Hematopoietic multipotent progenitor cell treated with erythropoietin and hydrocortisone succinate and interleukin-3 and kit ligand, for 15 days (in vitro differentiated cells): ENCODE data around the gene CPHXL.

Experiments
- DNase-seq: peaks from one replicate; pipeline ENCODE4 v3.0.0-alpha.2; 2015; ENCODE audit warnings: low spot score

CPHXL gene

DNA sequence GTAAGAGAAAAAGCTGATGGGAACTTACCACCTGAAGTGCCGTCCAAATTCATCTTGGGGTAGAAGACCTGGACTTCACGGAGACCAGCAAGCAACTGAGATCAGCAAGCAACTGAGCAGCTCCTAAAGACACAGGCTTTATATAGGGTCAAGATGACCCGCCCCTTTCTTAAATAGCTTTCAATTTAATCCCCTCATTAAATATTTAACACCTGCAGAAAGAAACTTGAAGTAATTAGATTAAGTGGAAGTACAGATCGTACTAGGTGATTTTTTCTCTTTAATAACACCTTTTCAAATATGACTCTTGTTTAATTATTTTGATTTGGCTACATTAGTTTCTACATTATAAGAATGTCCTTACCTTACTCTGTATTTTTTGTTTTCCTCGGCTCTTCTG lies at the start of gene CPHXL:
TSS of gene CPHXL (minus strand) at position 101 of the 400 bp plus-strand sequence. CDS start at position 53, 48 bp downstream.
- DNase-seq = no peak

DNA sequence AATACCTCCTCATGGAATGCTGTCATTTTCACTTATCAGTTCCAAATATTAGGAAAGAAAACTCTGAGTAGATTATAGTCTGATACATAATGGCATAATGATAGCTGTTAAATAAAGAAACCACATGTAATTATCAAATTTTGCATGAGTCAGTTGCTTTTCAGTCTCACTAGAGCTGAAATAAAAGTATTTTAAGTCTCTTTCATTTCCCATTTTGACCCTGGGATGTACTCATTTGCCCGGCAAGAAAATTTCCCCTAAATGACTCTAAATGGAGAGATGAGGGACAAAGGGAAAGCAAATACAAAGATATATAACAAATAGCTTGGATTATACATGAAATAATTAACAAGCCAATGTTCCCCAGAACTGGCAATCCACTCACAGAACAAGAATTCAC lies 47.9 kb upstream of the CPHXL start:
- no peak for DNase-seq

DNA sequence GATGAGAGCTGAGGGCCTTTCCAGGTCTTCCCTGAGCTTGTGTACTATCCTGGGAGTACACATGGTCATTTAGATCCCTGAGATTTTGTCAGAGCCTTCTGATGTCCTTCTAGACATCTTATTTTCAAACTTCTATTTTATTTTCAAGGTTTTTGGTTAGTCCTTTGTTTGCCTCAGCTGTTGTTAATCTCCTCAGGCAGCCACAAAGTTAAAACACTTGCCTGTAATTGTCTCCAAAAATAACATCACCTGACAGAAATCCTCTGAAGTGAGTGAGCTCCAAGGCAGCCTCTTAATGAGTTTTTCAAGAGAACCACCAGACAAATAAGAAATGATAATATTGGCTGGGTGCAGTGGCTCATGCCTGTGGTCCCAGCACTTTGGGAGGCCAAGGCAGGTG lies 43.8 kb upstream of the CPHXL start:
- no peak for DNase-seq

DNA sequence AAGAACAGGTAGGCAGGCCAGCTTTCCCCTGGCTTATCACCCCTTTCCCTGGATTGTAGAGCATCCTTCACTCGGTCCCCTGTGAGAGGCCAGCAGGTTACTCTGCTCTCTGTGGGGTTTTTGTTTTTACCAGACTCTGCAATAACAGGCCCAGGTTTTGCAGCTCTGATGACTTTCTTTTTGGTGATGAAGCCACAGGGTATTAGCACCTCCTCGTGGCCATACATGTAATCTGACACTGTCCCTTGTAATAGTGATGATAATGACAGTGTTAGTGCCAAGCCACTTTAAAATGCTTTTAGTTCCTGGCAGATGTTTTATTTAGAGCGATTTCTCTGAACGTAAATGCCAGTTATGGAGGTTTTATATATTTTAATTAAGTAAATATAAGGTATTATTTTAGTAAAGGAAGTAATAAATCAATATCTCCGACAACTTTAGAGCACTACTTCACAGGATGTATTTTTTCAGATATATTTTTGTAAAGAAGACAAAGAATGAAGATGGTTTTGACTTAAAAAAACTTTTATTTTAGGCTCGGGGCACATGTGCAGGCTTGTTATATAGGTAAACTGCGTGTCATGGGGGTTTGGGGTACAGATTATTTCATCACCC lies 38.0 kb upstream of the CPHXL start:
- DNase-seq = peak; percentile 77

DNA sequence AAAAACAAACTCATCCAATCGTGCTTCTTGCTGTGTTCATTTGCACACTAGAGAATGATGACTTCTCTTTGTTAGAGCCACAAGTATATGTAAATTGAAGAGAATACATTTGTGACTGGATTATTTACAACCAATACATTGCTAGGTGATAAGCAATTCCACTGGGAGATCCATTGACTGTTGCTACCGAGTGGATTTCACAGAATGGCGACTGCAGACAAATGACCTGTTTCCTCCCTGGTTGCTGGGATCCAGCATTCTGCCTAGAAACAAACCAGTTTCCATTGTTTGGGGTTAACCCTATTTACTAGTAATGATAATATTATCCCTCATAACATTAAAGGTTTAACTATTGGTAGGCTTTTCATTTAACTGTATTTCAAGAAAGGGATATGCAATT lies 36.9 kb upstream of the CPHXL start:
- DNase-seq = no peak

DNA sequence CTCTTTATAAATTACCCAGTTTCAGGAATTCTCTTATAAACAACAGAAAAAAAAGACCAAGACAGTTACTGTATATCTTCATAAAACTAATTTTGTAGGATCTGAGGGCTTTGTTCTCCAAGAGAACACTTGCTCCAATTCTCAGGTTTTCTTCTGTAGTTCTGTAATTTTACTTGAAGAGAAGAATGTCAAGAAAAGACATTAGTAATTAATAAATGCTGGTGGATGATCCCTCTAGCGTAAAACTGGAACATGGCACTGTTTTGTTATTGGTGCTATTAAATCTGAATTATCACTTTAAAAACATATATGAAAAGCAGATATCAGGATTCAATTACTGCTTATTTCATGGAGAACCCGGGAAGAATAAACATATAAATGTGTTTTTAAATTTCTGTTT lies 36.5 kb upstream of the CPHXL start:
- DNase-seq = no peak

DNA sequence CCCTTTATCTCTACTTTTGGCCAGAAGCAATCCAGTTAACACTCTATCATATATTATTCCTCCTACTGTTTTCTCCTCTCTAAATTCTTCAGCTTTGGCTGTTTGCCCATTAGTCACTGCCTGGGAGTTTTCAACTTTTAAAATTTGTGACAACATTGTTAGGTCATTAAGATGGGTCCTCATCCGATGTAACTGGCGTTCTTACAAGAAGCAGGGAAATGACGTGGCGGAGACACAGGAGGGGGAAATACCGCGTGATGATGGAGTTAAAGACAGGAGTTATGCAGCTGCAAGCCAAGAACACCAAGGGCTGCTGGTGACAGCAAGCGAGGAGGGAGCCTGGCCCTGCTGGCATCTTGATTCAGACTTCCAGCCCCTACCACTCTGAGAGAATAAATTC lies 34.8 kb upstream of the CPHXL start:
- no peak for DNase-seq

DNA sequence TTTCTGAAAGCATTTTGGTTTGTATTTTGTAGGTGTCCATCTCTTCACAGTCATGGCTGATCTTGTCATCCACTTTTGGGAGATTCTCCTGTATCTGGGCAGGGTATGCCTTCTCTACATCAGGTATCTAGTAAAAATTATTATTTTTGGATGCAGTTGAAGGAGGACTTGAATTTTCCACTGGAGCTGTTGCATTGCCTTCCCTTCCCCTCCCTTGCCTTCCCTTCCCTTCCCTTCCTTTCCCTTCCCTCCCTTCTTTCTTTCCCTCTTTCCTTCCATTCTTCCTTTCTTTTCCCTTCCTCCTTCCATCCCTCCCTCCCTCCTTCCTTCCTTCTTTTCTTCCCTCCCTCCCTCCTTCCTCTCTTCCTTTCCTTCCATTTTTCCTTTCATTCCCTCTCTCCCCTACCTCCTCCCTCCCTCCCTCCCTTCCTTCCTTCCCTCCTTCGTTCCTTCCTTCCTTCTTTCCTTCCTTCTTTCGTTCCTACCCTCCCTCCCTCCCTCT lies 33.8 kb upstream of the CPHXL start:
- DNase-seq = no peak

DNA sequence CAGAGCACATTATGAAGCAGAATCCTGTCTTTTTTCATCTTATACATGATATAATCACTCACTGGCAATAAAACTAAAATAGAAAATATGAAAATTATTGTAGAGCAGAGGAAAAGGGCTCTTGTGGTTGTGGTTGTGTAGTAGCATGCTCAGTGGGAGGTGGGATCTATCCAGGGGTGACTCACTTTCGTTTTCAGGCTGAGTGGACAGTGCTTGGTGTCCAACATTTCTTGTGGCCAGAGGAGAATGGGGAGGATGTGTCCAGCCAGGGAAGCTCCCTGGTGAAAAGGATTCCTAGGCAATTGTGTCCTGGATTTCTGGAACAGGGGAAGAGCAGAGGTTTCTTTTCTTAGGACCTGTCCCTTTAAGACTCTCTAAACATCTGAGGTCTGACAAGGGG lies 31.9 kb upstream of the CPHXL start:
- DNase-seq = no peak

DNA sequence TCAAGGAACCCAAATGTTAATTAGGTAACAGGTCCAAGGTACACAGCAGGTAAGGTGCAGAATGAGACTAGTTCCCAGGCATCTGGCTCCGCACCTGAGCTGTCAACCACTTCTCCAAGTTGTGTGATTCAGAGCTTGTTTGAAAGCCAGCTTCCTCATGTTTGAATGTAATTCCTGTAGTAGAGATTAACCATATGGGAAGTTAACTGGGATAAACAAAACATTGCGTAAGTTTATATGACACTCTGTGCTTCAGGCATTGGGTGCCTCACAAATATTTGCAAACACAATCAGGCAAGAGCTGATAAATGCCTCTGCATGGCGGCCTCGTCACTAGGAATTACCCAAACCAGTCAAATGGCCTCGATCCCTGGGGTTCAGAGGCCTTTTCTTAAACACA lies 27.9 kb upstream of the CPHXL start:
- no peak for DNase-seq

DNA sequence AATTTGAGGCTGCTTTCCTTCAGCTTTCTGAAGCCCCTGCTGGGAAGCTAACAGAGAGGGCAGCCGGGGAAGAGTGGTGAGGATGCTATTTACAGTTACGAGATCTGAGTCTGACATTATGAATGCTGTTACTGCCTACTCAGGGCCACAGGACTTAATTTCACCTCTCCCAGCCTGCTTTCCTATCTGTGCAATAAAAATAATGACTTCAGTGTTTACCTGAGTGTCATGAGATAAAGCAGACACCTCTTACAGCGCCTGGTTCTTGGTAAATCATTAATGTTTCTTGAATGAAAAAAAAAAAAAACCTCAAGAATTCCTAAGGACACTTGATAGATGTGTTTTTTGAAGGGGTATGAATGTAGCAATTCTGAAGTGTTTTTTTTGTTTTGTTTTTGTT lies 24.2 kb upstream of the CPHXL start:
- DNase-seq = no peak

DNA sequence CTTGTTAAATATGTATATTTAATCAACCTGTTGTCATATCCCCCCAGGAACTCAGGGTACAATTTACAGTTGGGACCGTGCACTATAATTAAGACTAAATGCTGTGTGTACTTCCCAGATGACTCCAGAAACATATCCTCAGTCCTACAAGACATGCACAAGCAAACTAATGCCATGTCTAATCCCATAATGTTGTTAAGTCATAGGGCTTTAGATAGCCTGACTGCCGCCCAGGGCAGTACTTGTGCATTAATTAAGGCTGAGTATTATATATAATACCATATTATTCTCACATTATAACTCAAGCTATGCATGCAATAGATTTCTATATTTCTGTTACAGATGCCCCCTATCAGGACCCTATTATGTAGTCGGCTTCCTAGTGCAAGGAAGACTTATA lies 20.1 kb upstream of the CPHXL start:
- DNase-seq = no peak

DNA sequence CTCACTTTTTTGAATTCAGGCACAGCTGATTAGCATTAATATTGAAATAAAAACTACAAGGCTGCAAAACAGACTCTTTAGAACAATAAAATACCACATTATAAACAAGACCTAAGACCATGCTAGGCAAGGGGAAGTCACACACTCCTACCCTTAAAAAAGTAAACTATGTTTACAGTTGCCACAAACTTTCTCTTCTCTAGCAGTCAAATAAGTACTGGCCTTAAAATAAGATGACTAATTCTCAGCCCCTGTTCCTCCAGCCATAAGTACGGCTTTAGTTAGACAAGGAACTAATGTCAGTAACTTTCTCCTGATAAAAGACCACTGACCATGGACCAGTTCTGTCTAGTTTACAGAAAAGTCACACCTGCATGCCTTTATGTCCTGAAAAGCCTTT lies 19.5 kb upstream of the CPHXL start:
- DNase-seq = no peak

DNA sequence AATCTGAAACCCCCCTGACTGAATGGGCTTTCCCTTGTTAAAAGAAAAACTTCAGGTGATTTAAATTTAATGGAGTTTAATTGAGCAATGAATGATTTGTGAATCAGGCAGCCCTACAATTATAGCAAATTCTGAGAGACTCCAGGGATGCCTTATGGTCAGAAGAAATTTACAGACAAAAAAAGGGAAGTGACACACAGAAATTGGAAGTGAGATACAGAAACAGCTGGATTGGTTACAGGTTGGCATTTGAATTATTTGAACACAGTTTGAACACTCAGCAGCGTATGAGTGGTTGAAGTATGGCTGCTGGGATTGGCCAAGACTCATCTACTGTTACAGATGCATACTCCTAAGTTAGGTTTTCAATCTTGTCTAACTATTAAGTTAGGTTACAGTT lies 19.0 kb upstream of the CPHXL start:
- no peak for DNase-seq

DNA sequence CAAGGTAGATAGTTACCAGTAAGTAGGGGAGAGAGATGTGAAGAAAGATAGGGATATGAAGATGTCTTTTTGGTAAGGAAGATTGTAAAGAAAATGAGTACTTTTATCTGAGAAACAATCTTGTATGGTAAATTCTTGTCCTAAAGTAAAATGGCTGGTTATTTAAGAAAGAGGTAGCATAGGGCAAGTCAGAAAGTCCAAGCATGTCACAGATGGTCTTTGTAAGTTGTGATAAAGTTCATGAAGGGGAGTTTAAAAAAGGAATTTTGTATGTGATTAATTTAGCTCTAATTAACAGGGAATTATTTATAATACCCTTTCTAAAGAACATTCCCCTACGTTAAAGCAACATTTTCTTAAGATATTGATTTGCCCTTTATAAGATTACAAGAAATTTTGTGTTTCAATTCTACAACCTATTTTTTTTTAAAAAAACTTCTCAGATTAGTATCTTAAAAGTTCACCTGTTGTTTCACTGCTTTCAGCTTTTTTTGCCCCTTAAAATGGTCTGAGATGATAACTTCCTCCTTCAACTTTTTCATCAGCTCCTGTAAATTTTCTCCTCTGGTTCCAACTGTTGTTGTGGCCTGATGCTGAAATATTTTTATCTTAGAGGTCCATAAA lies 16.2 kb upstream of the CPHXL start:
- DNase-seq = no peak

DNA sequence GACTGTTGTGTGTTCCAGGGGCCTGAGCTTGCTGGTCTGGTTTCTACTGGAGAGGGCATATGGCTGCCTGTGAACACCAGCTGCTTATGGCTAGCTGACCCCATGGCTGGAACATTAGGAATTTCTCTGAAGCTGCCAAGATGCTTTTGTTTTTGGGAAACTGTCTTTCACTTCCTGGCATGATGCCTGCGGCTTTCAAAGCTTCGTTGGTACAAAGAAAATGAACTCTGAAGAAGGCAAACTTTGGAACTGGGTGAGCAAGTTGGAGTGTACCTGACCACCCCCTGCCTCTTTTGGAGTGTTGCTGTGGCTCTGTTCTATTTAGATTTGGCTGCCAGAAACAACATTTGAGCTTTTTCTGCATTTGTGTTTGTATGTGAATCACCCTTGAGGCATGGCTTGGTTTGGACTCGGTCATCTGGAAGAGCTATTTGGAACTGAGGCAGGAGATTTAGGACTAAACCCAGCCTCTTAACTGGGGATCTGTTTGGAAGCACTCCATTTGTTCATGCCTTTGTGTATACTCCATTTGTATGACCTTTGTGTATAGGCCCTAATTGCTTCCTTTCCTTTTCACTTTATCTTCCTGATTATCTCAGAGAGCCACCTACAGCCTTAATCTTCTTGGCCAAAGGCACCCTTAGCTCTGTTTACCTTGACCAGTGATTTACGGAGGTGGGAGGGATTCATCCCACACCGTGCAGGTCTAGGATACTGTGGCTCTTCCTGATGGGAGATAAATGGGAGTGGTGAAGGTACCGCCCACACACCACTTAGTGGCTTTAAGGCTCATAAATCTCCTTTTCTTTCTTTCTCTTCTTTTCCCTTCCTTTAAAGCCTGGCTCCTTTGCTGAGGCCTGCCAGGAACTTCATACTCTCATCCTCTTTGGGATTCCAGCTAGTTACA lies 7.3 kb upstream of the CPHXL start:
- DNase-seq = no peak

DNA sequence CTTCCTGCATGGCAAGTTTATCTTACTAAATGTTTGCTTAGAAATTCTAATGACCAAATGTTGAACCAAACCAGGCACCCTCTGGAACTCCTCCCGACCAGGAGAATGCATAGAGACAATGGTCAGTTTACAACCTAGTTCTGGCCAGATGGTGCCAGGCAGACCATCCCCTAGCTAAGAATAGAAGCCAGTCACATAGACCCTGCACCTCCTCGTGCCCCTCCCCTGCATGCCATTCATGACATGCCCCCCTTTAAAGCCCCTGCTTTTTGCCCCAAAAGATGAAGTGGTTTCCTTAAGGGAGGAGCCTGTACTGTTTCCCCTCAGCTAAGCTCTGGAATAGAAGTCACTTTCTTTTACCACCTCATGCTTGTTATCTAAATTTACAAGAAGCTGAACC lies 6.6 kb upstream of the CPHXL start:
- no peak for DNase-seq

DNA sequence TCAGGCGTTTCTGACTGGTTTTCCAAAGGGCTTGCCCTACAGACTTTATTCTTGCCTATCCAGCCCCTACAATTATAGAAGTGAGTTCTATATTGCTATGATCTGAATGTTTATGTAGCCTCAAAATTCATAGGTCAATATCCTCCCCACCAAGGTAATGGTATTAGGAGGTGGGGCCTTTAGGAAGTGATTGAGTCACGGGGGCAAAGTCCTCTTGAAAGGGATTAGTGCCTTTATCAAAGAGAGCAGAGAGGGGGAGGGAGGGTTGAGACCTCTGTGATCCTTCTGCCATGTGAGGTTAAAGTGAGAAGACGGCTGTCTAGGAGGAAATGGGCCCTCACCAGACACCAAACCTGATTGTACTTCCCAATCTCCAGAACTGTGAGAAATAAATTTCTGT lies 931 bp upstream of the CPHXL start:
- DNase-seq = no peak

DNA sequence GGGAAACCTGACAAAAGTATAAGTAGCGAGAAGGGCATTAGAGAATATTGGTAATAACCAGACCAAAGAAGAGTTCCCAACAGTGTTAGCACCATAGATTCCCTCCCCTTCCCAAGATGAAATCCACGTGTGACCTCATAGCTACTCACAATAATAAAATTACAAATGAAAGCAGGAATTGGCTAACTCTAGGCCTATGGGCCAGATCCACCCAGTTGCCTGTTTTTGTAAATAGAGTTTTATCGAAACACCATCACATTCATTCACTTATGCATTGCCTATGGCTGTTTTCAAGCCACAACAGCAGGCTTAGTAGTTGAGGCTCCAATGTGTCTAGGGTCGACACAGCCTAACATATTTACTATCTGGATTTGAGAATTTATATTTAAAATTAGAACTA lies 7.8 kb downstream of the CPHXL start:
- DNase-seq = no peak

DNA sequence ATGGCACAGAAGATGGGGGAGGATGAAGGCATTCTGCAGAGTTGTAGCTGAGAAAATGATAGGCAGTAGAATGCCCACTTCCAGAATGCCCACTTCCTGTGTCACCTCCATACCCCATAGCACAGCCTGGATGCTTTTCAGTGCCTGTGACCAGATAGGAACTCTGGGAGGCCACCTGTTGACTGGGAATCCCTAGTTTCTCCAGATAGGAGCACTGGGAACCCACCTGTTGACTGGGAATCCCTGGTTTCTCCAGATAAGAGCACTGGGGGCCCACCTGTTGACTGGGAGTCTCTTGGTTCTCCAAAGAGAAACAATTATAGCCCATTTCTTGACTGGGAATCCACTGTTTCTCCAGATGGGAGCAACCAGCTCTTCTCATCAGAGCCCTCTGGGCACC lies 11.6 kb downstream of the CPHXL start:
- DNase-seq = no peak

DNA sequence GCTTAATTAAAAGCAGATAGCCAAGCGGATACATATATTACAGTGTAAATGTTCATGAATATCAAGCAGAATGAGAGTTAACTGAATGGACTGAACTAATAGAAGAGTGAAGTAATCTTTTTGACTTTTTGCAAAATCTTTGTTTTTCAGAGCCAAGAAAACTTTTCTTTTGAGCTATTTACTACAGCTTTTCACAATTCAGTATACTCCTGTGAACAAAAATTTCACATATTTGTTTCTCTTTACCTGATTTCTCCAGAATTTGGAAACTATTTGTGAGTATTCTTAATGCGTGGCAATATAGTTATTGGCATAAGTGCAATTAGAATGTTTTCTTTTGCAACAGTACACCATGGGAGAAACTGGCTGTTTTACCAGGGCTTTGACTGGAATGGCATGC lies 15.9 kb downstream of the CPHXL start:
- no peak for DNase-seq

DNA sequence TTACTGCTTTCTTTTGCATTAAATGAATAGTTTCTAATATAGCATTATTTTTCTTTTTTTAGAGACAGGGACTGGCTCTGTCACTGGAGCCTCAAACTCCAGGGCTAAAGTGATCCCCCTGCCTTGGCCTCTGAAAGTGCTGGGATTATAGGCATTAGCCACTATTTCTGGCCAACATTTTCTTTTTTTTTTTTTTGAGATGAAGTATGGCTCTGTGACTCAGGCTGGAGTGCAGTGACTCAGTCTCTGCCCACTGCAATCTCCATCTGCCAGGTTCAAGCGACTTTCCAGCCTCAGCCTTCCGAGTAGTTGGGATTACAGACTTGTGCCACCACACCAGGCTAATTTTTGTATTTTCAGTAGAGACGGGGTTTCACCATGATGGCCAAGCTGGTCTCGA lies 23.0 kb downstream of the CPHXL start:
- DNase-seq = peak; percentile 51

DNA sequence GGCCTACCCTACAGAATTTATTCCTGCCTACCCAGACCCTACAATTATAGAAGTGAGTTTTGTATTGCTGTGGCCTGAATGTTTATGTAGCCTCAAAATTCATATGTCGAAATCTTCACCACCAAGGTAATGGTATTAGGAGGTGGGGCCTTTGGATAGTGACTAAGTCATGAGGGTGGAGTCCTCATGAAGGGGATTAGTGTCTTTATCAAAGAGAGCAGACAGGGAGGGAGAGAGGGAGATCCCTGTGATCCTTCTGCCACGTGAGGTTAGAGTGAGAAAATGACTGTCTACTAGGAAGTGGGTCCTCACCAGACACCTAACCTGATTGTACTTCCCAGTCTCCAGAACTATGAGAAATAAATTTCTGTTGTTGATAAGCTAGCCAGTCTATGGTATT lies 24.0 kb downstream of the CPHXL start:
- DNase-seq = peak; percentile 87
